ENCODE measurements around the gene XPNPEP1.
A peak's percentile ranks its signal among the peaks of the same experiment; 100 is the strongest.

Gene XPNPEP1

GRCh38 chr10:109947111-109947920, 24.0 kb upstream of the XPNPEP1 start:
- no peaks in the 10 kb centered on the region for H3K27me3 ChIP-seq (replicated peaks in 2 of 5; ENCODE audit: control insufficient read depth in 4 of 5, insufficient read depth in 5 of 5, low read length in 4 of 5)

GRCh38 chr10:109946680-109947079, 23.4 kb upstream of the XPNPEP1 start:
- Histone ChIP-seq H3K4me1 (ENCODE audit: control extremely low read depth in 1 of 4, control insufficient read depth in 4 of 4, insufficient read depth in 4 of 4, low read length in 3 of 4) (no peaks in the 10 kb centered on the region), H3K4me3 (ENCODE audit: control insufficient read depth in 1 of 7, extremely low read depth in 1 of 7, insufficient read depth in 4 of 7, low read depth in 2 of 7, low read length in 6 of 7) (no peak overlapping the region), H3K27me3 (replicated peaks in 2 of 5; ENCODE audit: control insufficient read depth in 4 of 5, insufficient read depth in 5 of 5, low read length in 4 of 5) (no peaks in the 10 kb centered on the region), H3K36me3 (ENCODE audit: control insufficient read depth in 4 of 4, insufficient read depth in 4 of 4, low read length in 3 of 4) (no peaks in the 10 kb centered on the region), H3K27ac (ENCODE audit: insufficient read depth in 1 of 2, low read depth in 1 of 2, low read length in 2 of 2, poor library complexity in 1 of 2, severe bottlenecking in 2 of 2) (no peak overlapping the region), H3K9me3 (ENCODE audit: control extremely low read depth in 1 of 5, control insufficient read depth in 4 of 5, insufficient read depth in 2 of 5, low read depth in 1 of 5, low read length in 4 of 5) (no peaks in the 10 kb centered on the region)
- no peak for DNase-seq
- CTCF ChIA-PET = interaction anchor here (1.2 kb wide), 1 partner anchor 12 kb away, joined by 3 read pairs; no protein-coding TSS in a partner anchor
- WGBS (ENCODE audit: insufficient coverage) = 97% methylated on average over 3 of the region's 3 CpGs
- POLR2A ChIA-PET = no interaction called here

More at GRCh38 chr10:109947111-109947920, 24.0 kb upstream of the XPNPEP1 start:
- Histone ChIP-seq H3K36me3 (ENCODE audit: control insufficient read depth in 4 of 4, insufficient read depth in 4 of 4, low read length in 3 of 4) (no peaks in the 10 kb centered on the region), H3K9me3 (ENCODE audit: control extremely low read depth in 1 of 5, control insufficient read depth in 4 of 5, insufficient read depth in 2 of 5, low read depth in 1 of 5, low read length in 4 of 5) (no peaks in the 10 kb centered on the region), H3K27ac (ENCODE audit: insufficient read depth in 1 of 2, low read depth in 1 of 2, low read length in 2 of 2, poor library complexity in 1 of 2, severe bottlenecking in 2 of 2) (no peak overlapping the region), H3K4me3 (ENCODE audit: control insufficient read depth in 1 of 7, extremely low read depth in 1 of 7, insufficient read depth in 4 of 7, low read depth in 2 of 7, low read length in 6 of 7) (no peak overlapping the region), H3K4me1 (ENCODE audit: control extremely low read depth in 1 of 4, control insufficient read depth in 4 of 4, insufficient read depth in 4 of 4, low read length in 3 of 4) (no peaks in the 10 kb centered on the region)
- ChIA-PET CTCF (interaction anchor here (1.1 to 2.8 kb wide), 3 partner anchors 8 to 13 kb away, joined by 3 to 12 read pairs (median 4); no protein-coding TSS in a partner anchor), POLR2A (no interaction called here)
- peak in 2 of 3 donors; percentile 8 to 23 for DNase-seq
- WGBS (ENCODE audit: insufficient coverage) = 0% methylated on average over 2 of the region's 5 CpGs

DNA sequence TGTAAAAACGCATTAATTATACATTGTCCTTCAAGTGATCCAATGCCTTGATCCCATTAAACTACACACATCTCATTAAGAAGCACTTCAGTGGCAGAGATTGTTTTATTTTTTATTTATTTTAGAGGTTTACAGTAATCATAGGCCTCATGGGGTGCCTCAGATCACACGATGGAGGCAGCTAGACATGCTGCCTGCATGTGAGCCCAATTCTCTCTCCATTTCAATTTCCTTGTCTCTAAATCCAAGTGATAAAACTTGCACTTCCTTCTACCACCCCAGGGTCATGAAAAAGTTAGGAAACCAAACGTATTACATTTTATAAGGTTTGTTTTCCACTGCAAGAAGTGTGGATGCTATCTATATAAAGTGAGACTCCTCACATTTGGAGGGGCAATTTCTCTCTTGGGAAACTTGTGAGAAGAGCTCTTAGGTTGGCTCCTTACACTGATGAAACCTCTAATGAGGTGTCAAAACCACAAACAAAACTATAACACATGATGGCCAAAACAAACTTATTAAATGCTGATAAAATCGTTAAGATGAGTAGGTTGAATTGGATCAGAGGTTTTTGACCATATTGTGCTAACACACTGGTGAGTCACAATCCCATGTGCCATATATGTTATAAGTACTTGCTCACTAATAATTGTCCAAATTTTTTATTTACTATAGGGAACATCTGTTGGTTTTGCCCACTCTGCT, 22.3 kb upstream of the XPNPEP1 start:
- CTCF ChIA-PET = interaction anchor here (1.5 kb wide), 1 partner anchor 32 kb away, joined by 3 read pairs; no protein-coding TSS in a partner anchor
- Histone ChIP-seq H3K27ac (ENCODE audit: insufficient read depth in 1 of 2, low read depth in 1 of 2, low read length in 2 of 2, poor library complexity in 1 of 2, severe bottlenecking in 2 of 2) (no peak overlapping the region), H3K4me3 (ENCODE audit: control insufficient read depth in 1 of 7, extremely low read depth in 1 of 7, insufficient read depth in 4 of 7, low read depth in 2 of 7, low read length in 6 of 7) (no peak overlapping the region), H3K27me3 (replicated peaks in 2 of 5; ENCODE audit: control insufficient read depth in 4 of 5, insufficient read depth in 5 of 5, low read length in 4 of 5) (no peaks in the 10 kb centered on the region), H3K9me3 (ENCODE audit: control extremely low read depth in 1 of 5, control insufficient read depth in 4 of 5, insufficient read depth in 2 of 5, low read depth in 1 of 5, low read length in 4 of 5) (no peaks in the 10 kb centered on the region), H3K4me1 (ENCODE audit: control extremely low read depth in 1 of 4, control insufficient read depth in 4 of 4, insufficient read depth in 4 of 4, low read length in 3 of 4) (no peaks in the 10 kb centered on the region), H3K36me3 (ENCODE audit: control insufficient read depth in 4 of 4, insufficient read depth in 4 of 4, low read length in 3 of 4) (no peaks in the 10 kb centered on the region)
- POLR2A ChIA-PET = interaction anchor here (0.6 kb wide), 1 partner anchor 12 kb away, joined by 5 read pairs; no protein-coding TSS in a partner anchor
- no peak for DNase-seq
- 71% methylated on average over 1 of the region's 4 CpGs for WGBS (ENCODE audit: insufficient coverage)

- DNase-seq = no peak
- Histone ChIP-seq H3K9me3 (ENCODE audit: control extremely low read depth in 1 of 5, control insufficient read depth in 4 of 5, insufficient read depth in 2 of 5, low read depth in 1 of 5, low read length in 4 of 5) (no peaks in the 10 kb centered on the region), H3K36me3 (ENCODE audit: control insufficient read depth in 4 of 4, insufficient read depth in 4 of 4, low read length in 3 of 4) (no peaks in the 10 kb centered on the region), H3K4me3 (ENCODE audit: control insufficient read depth in 1 of 7, extremely low read depth in 1 of 7, insufficient read depth in 4 of 7, low read depth in 2 of 7, low read length in 6 of 7) (no peak overlapping the region), H3K27me3 (replicated peaks in 2 of 5; ENCODE audit: control insufficient read depth in 4 of 5, insufficient read depth in 5 of 5, low read length in 4 of 5) (no peaks in the 10 kb centered on the region), H3K27ac (ENCODE audit: insufficient read depth in 1 of 2, low read depth in 1 of 2, low read length in 2 of 2, poor library complexity in 1 of 2, severe bottlenecking in 2 of 2) (no peak overlapping the region), H3K4me1 (ENCODE audit: control extremely low read depth in 1 of 4, control insufficient read depth in 4 of 4, insufficient read depth in 4 of 4, low read length in 3 of 4) (peaks cover 0 to 1% (median 0%) of the 10 kb centered on the region in 4 experiments)
- ChIA-PET POLR2A (no interaction called here), CTCF (interaction anchor here (1.5 kb wide), 1 partner anchor 33 kb away, joined by 3 read pairs; no protein-coding TSS in a partner anchor)
- WGBS (ENCODE audit: insufficient coverage) = no CpG with 5 or more reads among the region's 1 CpG
These were observed 21.3 kb upstream of the XPNPEP1 start for GRCh38 chr10:109944613-109945012.

GRCh38 chr10:109941236-109941862, 18.0 kb upstream of the XPNPEP1 start:
- Histone ChIP-seq H3K4me3 (ENCODE audit: control insufficient read depth in 1 of 7, extremely low read depth in 1 of 7, insufficient read depth in 4 of 7, low read depth in 2 of 7, low read length in 6 of 7) (no peak overlapping the region), H3K27me3 (replicated peaks in 2 of 5; ENCODE audit: control insufficient read depth in 4 of 5, insufficient read depth in 5 of 5, low read length in 4 of 5) (no peaks in the 10 kb centered on the region), H3K36me3 (ENCODE audit: control insufficient read depth in 4 of 4, insufficient read depth in 4 of 4, low read length in 3 of 4) (no peaks in the 10 kb centered on the region), H3K4me1 (ENCODE audit: control extremely low read depth in 1 of 4, control insufficient read depth in 4 of 4, insufficient read depth in 4 of 4, low read length in 3 of 4) (peaks cover 0 to 4% (median 0%) of the 10 kb centered on the region in 4 experiments), H3K27ac (ENCODE audit: insufficient read depth in 1 of 2, low read depth in 1 of 2, low read length in 2 of 2, poor library complexity in 1 of 2, severe bottlenecking in 2 of 2) (no peak overlapping the region), H3K9me3 (ENCODE audit: control extremely low read depth in 1 of 5, control insufficient read depth in 4 of 5, insufficient read depth in 2 of 5, low read depth in 1 of 5, low read length in 4 of 5) (no peaks in the 10 kb centered on the region)
- 93% methylated on average over 4 of the region's 4 CpGs for WGBS (ENCODE audit: insufficient coverage)
- POLR2A ChIA-PET = no interaction called here
- no peak for DNase-seq
- CTCF ChIA-PET = interaction anchor here (1.0 to 1.1 kb wide), 2 partner anchors 37 to 38 kb away, joined by 3 read pairs; no protein-coding TSS in a partner anchor

DNA sequence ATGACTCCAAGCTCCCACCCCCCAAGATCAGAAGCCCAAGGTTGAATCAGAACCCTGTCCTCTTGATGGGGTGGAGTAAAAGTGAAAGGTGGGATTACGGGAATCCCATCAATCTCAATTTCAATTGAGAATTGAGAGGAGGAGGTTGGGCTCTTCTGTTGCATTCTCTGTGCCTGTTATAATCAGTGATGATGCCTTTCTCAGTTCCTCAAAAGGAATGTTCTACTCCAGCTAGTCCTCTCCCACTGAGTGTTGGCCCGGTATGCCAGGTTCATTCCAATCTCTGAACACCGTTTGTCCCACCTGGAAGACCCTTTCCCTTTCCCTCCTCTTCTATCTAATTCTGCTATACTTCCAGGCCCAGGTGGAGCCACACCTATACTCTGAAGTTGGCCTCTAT, 17.2 kb upstream of the XPNPEP1 start:
- DNase-seq = no peak

More for the DNA sequence above, 17.2 kb upstream of the XPNPEP1 start:
- Histone ChIP-seq H3K4me1 (ENCODE audit: control extremely low read depth in 1 of 4, control insufficient read depth in 4 of 4, insufficient read depth in 4 of 4, low read length in 3 of 4) (peaks cover 0 to 4% (median 0%) of the 10 kb centered on the region in 4 experiments), H3K36me3 (ENCODE audit: control insufficient read depth in 4 of 4, insufficient read depth in 4 of 4, low read length in 3 of 4) (no peaks in the 10 kb centered on the region), H3K9me3 (ENCODE audit: control extremely low read depth in 1 of 5, control insufficient read depth in 4 of 5, insufficient read depth in 2 of 5, low read depth in 1 of 5, low read length in 4 of 5) (no peaks in the 10 kb centered on the region), H3K4me3 (ENCODE audit: control insufficient read depth in 1 of 7, extremely low read depth in 1 of 7, insufficient read depth in 4 of 7, low read depth in 2 of 7, low read length in 6 of 7) (no peak overlapping the region), H3K27ac (ENCODE audit: insufficient read depth in 1 of 2, low read depth in 1 of 2, low read length in 2 of 2, poor library complexity in 1 of 2, severe bottlenecking in 2 of 2) (no peak overlapping the region), H3K27me3 (replicated peaks in 2 of 5; ENCODE audit: control insufficient read depth in 4 of 5, insufficient read depth in 5 of 5, low read length in 4 of 5) (no peaks in the 10 kb centered on the region)
- POLR2A ChIA-PET = no interaction called here
- whole genome bisulfite sequencing (ENCODE audit: insufficient coverage) = 84% methylated on average over 3 of the region's 3 CpGs
- CTCF ChIA-PET = interaction anchor here (1.1 to 2.7 kb wide), 2 partner anchors 8 to 39 kb away, joined by 3 to 12 read pairs; no protein-coding TSS in a partner anchor
